ENCODE results near the gene UBC.

GRCh38 chr12:124949066-124949465 lies 34.6 kb upstream of the UBC start:
- no peak for TF ChIP-seq CTCF (IDR thresholded peaks at IDR 0.05; ENCODE audit: low read depth, low read length, poor library complexity, severe bottlenecking)
- TF ChIP-seq EZH2phosphoT487 (IDR thresholded peaks at IDR 0.05; ENCODE audit: borderline replicate concordance, low read length): no peak
